A673 (cell line): ENCODE results near the gene MGST3. TPM values are rescaled to one million over a fixed set of nuclear protein-coding genes. Genes with fewer than 3 reads are reported as not detected.

ENCODE experiments used
- BruUV-seq: library from RNA; stranded (reverse); fragments of 400-500 nt; replicated peaks from 2 replicates; lab custom pipeline; 2021; lab: Mats Ljungman, UMichigan
- CTCF ChIA-PET: fragments of 300-600 bp; sonication (Branson Sonifier 250); formaldehyde crosslinking; loops from one replicate; lab custom pipeline; 2022; ENCODE audit warnings: antibody characterized with exemption; lab: Charles Lee
- POLR2A ChIA-PET: fragments of 300-600 bp; sonication (Branson Sonifier 250); formaldehyde crosslinking; loops from one replicate; lab custom pipeline; 2022; ENCODE audit warnings: antibody characterized with exemption; ENCODE audit not compliant: low non-redundant PET; lab: Charles Lee
- DNase-seq: peaks from one replicate; pipeline ENCODE4 v3.0.0-alpha.2; 2015; ENCODE audit warnings: low spot score
- H3K27ac ChIP-seq: fragments of 200-600 bp; sonication (generic); 2 replicates; pipeline ENCODE4 v1.5.1; 2016; ENCODE audit warnings: mixed run types, low read depth, mild to moderate bottlenecking, mixed read lengths, antibody characterized with exemption, low read length; ENCODE audit not compliant: poor library complexity, severe bottlenecking
- H3K27me3 ChIP-seq: fragments of 200-600 bp; sonication (generic); replicated peaks from 2 replicates; pipeline ENCODE4 v1.6.1; 2017; ENCODE audit warnings: mixed run types, low read depth, mild to moderate bottlenecking, mixed read lengths, antibody characterized with exemption, low read length; ENCODE audit not compliant: insufficient read depth, poor library complexity
- H3K36me3 ChIP-seq: fragments of 200-600 bp; sonication (generic); 2 replicates; pipeline ENCODE4 v1.6.1; 2016; ENCODE audit warnings: mixed run types, mild to moderate bottlenecking, mixed read lengths, antibody characterized with exemption, low read length; ENCODE audit not compliant: insufficient read depth, poor library complexity, severe bottlenecking
- H3K4me1 ChIP-seq: fragments of 200-600 bp; sonication (generic); 2 replicates; pipeline ENCODE4 v1.6.1; 2017; ENCODE audit warnings: mixed run types, mild to moderate bottlenecking, mixed read lengths, antibody characterized with exemption, low read length; ENCODE audit not compliant: insufficient read depth, poor library complexity, severe bottlenecking
- H3K4me3 ChIP-seq: fragments of 200-600 bp; sonication (generic); 2 replicates; pipeline ENCODE4 v1.5.1; 2016; ENCODE audit warnings: low read depth, mixed run types, mild to moderate bottlenecking, mixed read lengths, low read length; ENCODE audit not compliant: poor library complexity, severe bottlenecking
- H3K9me3 ChIP-seq: fragments of 200-600 bp; sonication (generic); 2 replicates; pipeline ENCODE4 v1.6.1; 2016; ENCODE audit warnings: mixed run types, low read depth, mild to moderate bottlenecking, mixed read lengths, antibody characterized with exemption, low read length; ENCODE audit not compliant: poor library complexity, severe bottlenecking
- CTCF ChIP-seq: fragments of 300-800, 200-600 bp; sonication (generic); conservative IDR thresholded peaks from 2 replicates; pipeline ENCODE4 v1.5.1; 2017; ENCODE audit warnings: low read depth, mild to moderate bottlenecking, antibody characterized with exemption, low read length, moderate library complexity, mixed read lengths
- EZH2 ChIP-seq: fragments of 200-600 bp; sonication (generic); IDR thresholded peaks from 2 replicates; pipeline ENCODE4 v1.6.1; 2017; ENCODE audit warnings: borderline replicate concordance, low read depth, mild to moderate bottlenecking, mixed read lengths, antibody characterized with exemption, low read length; ENCODE audit not compliant: poor library complexity, severe bottlenecking
- intact Hi-C: fragments of 100-400 bp; cut with micrococcal nuclease; formaldehyde crosslinking; loops from one replicate; pipeline ENCODE4 v1.10.0; 2022; ENCODE audit not compliant: unreplicated experiment
- total RNA-seq: library from RNA; stranded (reverse); gene quantifications from 2 replicates; pipeline ENCODE4 v1.2.3, GENCODE V29; 2021

The MGST3 gene
- total RNA-seq, 1 experiment from 2014 or later: 150 TPM

- intact Hi-C loops: loop anchor here (5.0 kb wide), 2 partner anchors 93 to 132 kb away; partner anchors contain the start of gene UCK2
- Histone ChIP-seq H3K4me3 (no peak overlapping the region), H3K4me1 (peaks cover 26% of the 10 kb centered on the region), H3K36me3 (peaks cover 11% of the 10 kb centered on the region), H3K27ac (no peak overlapping the region), H3K9me3 (no peaks in the 10 kb centered on the region), H3K27me3 (no peaks in the 10 kb centered on the region)
- ChIA-PET CTCF (no interaction called here), POLR2A (no interaction called here)
- no peak for DNase-seq
- BruUV-seq: no TSS peak
- TF ChIP-seq CTCF: no peak
- TF ChIP-seq EZH2: no peak
Measured at GRCh38 chr1:165695031-165695430, 64.0 kb downstream of the MGST3 start.

DNA sequence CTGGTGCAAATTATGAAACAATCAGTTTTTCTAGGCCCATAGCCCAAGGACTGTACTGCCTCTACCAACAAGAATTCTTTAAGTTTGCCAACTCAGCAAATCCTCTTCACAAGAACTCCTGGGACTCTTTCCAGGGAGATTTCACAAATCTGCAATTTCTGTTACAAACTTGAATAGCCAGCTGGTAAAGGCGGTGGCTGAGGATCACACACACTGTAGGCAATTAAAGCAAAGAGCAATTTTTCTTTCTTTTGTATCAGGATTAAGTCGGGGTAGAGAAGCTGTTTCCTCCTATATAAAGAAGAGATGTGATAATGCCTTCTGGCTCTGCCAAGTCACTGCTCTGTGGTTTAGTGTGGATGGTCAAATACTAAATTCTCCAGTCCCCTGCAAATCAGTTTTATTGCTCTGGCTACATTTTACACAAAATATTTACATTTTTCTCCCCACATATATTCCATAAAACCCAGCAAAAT is 65.6 kb downstream of the MGST3 start:
- ChIA-PET CTCF (no interaction called here), POLR2A (no interaction called here)
- no TSS peak for BruUV-seq
- Histone ChIP-seq H3K36me3 (peaks cover 6% of the 10 kb centered on the region), H3K4me1 (peaks cover 26% of the 10 kb centered on the region), H3K9me3 (no peaks in the 10 kb centered on the region), H3K27ac (peak overlapping the region; percentile 97), H3K4me3 (peak overlapping the region; percentile 81), H3K27me3 (no peaks in the 10 kb centered on the region)
- intact Hi-C loops: loop anchor here (2.0 to 5.0 kb wide), 3 partner anchors 64 to 131 kb away; partner anchors contain the start of gene UCK2
- TF ChIP-seq CTCF: no peak
- no peak for TF ChIP-seq EZH2
- peak; percentile 95 for DNase-seq

DNA sequence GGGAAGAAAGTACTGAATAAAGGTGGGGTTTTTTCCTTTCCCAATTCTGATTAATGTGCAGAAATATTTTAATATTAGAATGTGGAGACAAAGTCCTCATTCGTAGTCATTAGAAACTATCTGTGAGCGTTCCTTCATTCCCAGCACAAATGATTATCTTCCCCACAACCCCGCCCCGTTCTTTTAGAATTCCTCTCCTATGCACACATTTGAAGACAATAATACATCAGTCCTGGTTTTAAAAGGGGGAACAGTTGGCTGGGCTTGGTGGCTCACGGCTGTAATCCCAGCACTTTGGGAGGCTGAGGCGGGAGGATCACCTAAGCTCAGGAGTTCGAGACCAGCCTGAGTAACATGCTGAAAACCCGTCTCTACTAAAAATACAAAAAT is 66.5 kb downstream of the MGST3 start:
- Histone ChIP-seq H3K27me3 (no peaks in the 10 kb centered on the region), H3K4me3 (peak overlapping the region; percentile 81), H3K27ac (peak overlapping the region; percentile 97), H3K9me3 (no peaks in the 10 kb centered on the region), H3K36me3 (peaks cover 6% of the 10 kb centered on the region), H3K4me1 (peaks cover 26% of the 10 kb centered on the region)
- intact Hi-C loops: loop anchor here (2.0 to 5.0 kb wide), 3 partner anchors 65 to 130 kb away; partner anchors contain the start of gene UCK2
- ChIA-PET POLR2A (interaction anchor here (0.5 kb wide), 1 partner anchor 58 kb away, joined by 5 read pairs; no protein-coding TSS in a partner anchor), CTCF (no interaction called here)
- no peak for TF ChIP-seq EZH2
- no peak for TF ChIP-seq CTCF
- DNase-seq: peak; percentile 43
- no TSS peak for BruUV-seq
